GM12878 (cell line): ENCODE measurements around the gene PGAP6. TPM values are rescaled to one million over a fixed set of nuclear protein-coding genes. Genes with fewer than 3 reads are reported as not detected.

Experiments
- ATAC-seq: fragments of 200-7000 bp; cut with Tn5 transposase; 3 replicates; pipeline ENCODE4 v1.9.1; 2020; ENCODE audit warnings: mild to moderate bottlenecking, moderate library complexity
- BruUV-seq: library from RNA; stranded (reverse); fragments of 400-500 nt; replicated peaks from 2 replicates; lab custom pipeline; 2021; lab: Mats Ljungman, UMichigan
- CTCF ChIA-PET: fragments of 300-600 bp; sonication (Branson Sonifier 250); formaldehyde crosslinking; extraction: SDS; loops from one replicate; lab custom pipeline; 2021; ENCODE audit warnings: inconsistent platforms; lab: Yijun Ruan, JAX
- POLR2A ChIA-PET: fragments of 350-600 bp; formaldehyde crosslinking; extraction: SDS; loops from one replicate; lab custom pipeline; 2021; ENCODE audit warnings: inconsistent platforms; lab: Charles Lee
- RAD21 ChIA-PET: fragments of 300-600 bp; sonication (Branson Sonifier 250); formaldehyde crosslinking; loops from one replicate; lab custom pipeline; 2023; ENCODE audit warnings: antibody characterized with exemption; ENCODE audit not compliant: unreplicated experiment; lab: Charles Lee
- SMC1A ChIA-PET: fragments of 300-600 bp; sonication (Branson Sonifier 250); formaldehyde crosslinking; loops from one replicate; lab custom pipeline; 2023; ENCODE audit not compliant: unreplicated experiment, uncharacterized antibody; lab: Charles Lee
- DNase-seq: peaks from one replicate; pipeline ENCODE4 v3.0.0-alpha.2; 2011; ENCODE audit warnings: low read depth, low spot score
- FAIRE-seq: peaks from 3 replicates; lab custom pipeline; 2011; peaks lifted over from hg19 to GRCh38; lab: Jason Lieb, UNC
- H2AFZ ChIP-seq: 2 replicates; pipeline ENCODE4 v1.6.0; 2011; ENCODE audit warnings: low read depth, low read length, control low read depth; ENCODE audit not compliant: control insufficient read depth
- H3K27ac ChIP-seq: 2 replicates; pipeline ENCODE4 v1.5.1; 2011; ENCODE audit warnings: control low read depth; ENCODE audit not compliant: control insufficient read depth, insufficient read depth
- H3K27me3 ChIP-seq, 2 experiments: replicated peaks in 1 of 2; 2 replicates each; pipeline versions ENCODE4 v1.6.0 to v1.6.1; 2011; ENCODE audit warnings: low read length in 1 of 2; ENCODE audit not compliant: control insufficient read depth in 2 of 2, insufficient read depth in 2 of 2
- H3K36me3 ChIP-seq, 2 experiments: 2 replicates each; pipeline ENCODE4 v1.5.1; 2011; ENCODE audit warnings: low read length in 1 of 2; ENCODE audit not compliant: control insufficient read depth in 2 of 2, insufficient read depth in 2 of 2
- H3K4me1 ChIP-seq: 2 replicates; pipeline ENCODE4 v1.6.1; 2011; ENCODE audit warnings: mild to moderate bottlenecking, low read length, moderate library complexity, mixed read lengths; ENCODE audit not compliant: control insufficient read depth, insufficient read depth
- H3K4me2 ChIP-seq: 2 replicates; pipeline ENCODE4 v1.6.0; 2011; ENCODE audit warnings: control low read depth; ENCODE audit not compliant: control insufficient read depth, insufficient read depth
- H3K4me3 ChIP-seq: fragments of 200-600 bp; sonication (generic); 2 replicates; pipeline ENCODE4 v1.5.1; 2016
- H3K79me2 ChIP-seq: 2 replicates; pipeline ENCODE4 v1.6.0; 2011; ENCODE audit warnings: low read length; ENCODE audit not compliant: control insufficient read depth, insufficient read depth
- H3K9ac ChIP-seq: 2 replicates; pipeline ENCODE4 v1.8.0; 2011; ENCODE audit warnings: low read length, control low read depth, mixed read lengths; ENCODE audit not compliant: control insufficient read depth, insufficient read depth
- H3K9me3 ChIP-seq: replicated peaks from 3 replicates; pipeline ENCODE4 v1.5.1; 2011; ENCODE audit warnings: mild to moderate bottlenecking, low read length; ENCODE audit not compliant: control insufficient read depth, insufficient read depth
- H4K20me1 ChIP-seq: 2 replicates; pipeline ENCODE4 v1.6.0; 2011; ENCODE audit not compliant: control insufficient read depth, insufficient read depth
- FOXK2 ChIP-seq: fragments of 450-650 bp; IDR thresholded peaks from 2 replicates; pipeline ENCODE4 v1.6.1; 2017; ENCODE audit warnings: mild to moderate bottlenecking, moderate library complexity
- PRDM15 ChIP-seq: fragments of 450-650 bp; formaldehyde crosslinking; IDR thresholded peaks from 2 replicates; pipeline ENCODE4 v1.4.0; 2020; ENCODE audit warnings: mild to moderate bottlenecking, moderate library complexity
- RAD21 ChIP-seq: IDR thresholded peaks from 2 replicates; pipeline ENCODE4 v1.6.1; 2011; ENCODE audit warnings: mild to moderate bottlenecking, low read depth, low read length, moderate library complexity; ENCODE audit not compliant: insufficient read depth
- RBBP5 ChIP-seq: fragments of 200-600 bp; sonication (generic); conservative IDR thresholded peaks from 2 replicates; pipeline ENCODE4 v1.6.1; 2016
- ZSCAN29 ChIP-seq: fragments of 450-650 bp; IDR thresholded peaks from 2 replicates; pipeline ENCODE4 v1.6.1; 2017; ENCODE audit warnings: mild to moderate bottlenecking, moderate library complexity
- WGBS: methylation state at CpG from one replicate; pipeline ENCODE4 v1.1.6; 2016; ENCODE audit warnings: low lambda C conversion rate; ENCODE audit not compliant: insufficient replicate concordance, insufficient coverage; ENCODE audit errors: missing lambda C conversion rate; 5-methylcytosine and 5-hydroxymethylcytosine counted together
- in situ Hi-C: fragments of 300-500 bp; cut with MboI; formaldehyde crosslinking; loops from 9 replicates; pipeline ENCODE4 v1.14.3; 2018; ENCODE audit warnings: mixed read lengths
- intact Hi-C: fragments of 100-400 bp; cut with micrococcal nuclease; formaldehyde crosslinking; loops from one replicate; pipeline ENCODE4 v1.14.2; 2022; ENCODE audit not compliant: unreplicated experiment
- polyA plus RNA-seq, 11 experiments: library from polyadenylated mRNA; depleted of rRNA in 4 of 11; unstranded in 6 of 11; stranded (reverse) in 5 of 11; fragments of >200 nt; fragmentation: Nextera tagmentation in 4 of 11; fragmentation: Illumina TruSeq in 1 of 11; extraction: Ambion mirVana in 4 of 11; extraction: Trizol in 1 of 11; gene quantifications; 1 replicate in 1 of 11; 2 replicates in 10 of 11; pipeline versions ENCODE4 v1.2.1 to v1.2.3, GENCODE V29; 2011 to 2016; ENCODE audit warnings: inconsistent platforms in 2 of 11, missing spikeins in 2 of 11, low read depth in 1 of 11
- total RNA-seq, 4 experiments: library from RNA; depleted of rRNA in 3 of 4; stranded (reverse); fragments of >200 nt in 3 of 4; fragmentation: Illumina TruSeq in 1 of 4; extraction: Trizol in 1 of 4; gene quantifications; 2 replicates each; pipeline versions ENCODE4 v1.2.1 to v1.2.3, GENCODE V29; 2013 to 2021
- TF ChIP-seq, protein P1 (sequence below): fragments of 450-650 bp; IDR thresholded peaks from 2 replicates; pipeline ENCODE4 v1.6.1; 2017; ENCODE audit warnings: mild to moderate bottlenecking
- TF ChIP-seq, protein P2 (sequence below): IDR thresholded peaks from 2 replicates; pipeline ENCODE4 v1.6.1; 2012; ENCODE audit warnings: low read depth, low read length, improper control_type of control experiment
- TF ChIP-seq, protein P3 (sequence below): IDR thresholded peaks from 2 replicates; pipeline ENCODE4 v1.6.1; 2011; ENCODE audit warnings: borderline replicate concordance, low read depth, mild to moderate bottlenecking, moderate library complexity, low read length; ENCODE audit not compliant: insufficient read depth, poor library complexity, severe bottlenecking
- TF ChIP-seq, protein P4 (sequence below): IDR thresholded peaks from 2 replicates; pipeline ENCODE4 v1.6.1; 2011; ENCODE audit warnings: borderline replicate concordance, low read depth, mild to moderate bottlenecking, moderate library complexity, mixed read lengths, low read length; ENCODE audit not compliant: insufficient read depth; ENCODE audit errors: extremely low read length

The PGAP6 gene
- total and polyA plus RNA-seq, 10 of the 15 experiments (the other 5 are each of a cell fraction or from before 2014, with no cell fraction given): 0.76 to 48.8 (median 18.4) TPM

DNA sequence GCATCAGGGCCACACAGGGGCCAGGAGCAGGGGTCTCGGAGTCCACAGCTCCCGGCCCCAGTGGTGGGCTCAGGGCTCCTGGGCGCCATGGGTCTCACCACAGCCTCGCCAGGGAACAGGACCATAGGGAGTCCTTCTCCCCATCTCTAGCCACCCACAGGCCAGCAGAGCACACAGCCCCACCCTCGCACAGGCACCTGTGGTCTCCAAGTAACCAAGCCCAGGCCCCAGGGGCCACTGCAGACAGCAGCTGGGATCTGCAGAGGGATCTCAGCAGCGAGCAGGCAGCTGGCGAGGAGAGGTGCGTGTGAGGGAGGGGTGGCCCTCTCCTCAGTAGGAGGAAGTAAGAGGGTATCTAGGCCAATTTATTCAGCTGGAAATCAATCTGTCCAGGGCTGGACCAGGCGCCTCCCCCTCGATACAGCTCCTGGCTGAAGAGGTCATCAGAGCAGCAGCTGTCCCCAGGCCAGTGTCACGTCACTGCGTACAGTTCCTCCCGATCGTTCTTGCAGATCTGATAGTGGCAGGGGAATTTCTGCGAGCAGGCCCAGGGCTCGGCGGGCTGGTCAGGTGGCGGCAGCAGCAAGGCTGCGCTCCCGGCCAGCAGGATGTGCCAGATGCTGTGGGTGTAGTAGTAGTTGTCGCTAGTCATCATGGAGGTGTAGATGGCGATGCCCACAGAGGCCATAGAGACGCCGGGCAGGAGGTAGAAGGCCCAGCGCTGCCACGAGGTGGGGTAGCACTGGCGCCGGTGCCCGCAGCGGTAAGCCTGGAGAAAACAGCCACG is 10.1 kb downstream of the PGAP6 start:
- DNase-seq (no peak), FAIRE-seq (no peak), ATAC-seq (no peak)
- in situ Hi-C loops: no loop called here
- Histone ChIP-seq H3K27ac (no peak overlapping the region), H3K27me3 (no peaks in the 10 kb centered on the region), H3K4me3 (no peak overlapping the region), H3K9me3 (no peaks in the 10 kb centered on the region), H4K20me1 (no peaks in the 10 kb centered on the region), H3K36me3 (peaks cover 5 to 21% of the 10 kb centered on the region in 2 experiments; a peak in 3 of 4 replicates), H2AFZ (no peak overlapping the region), H3K9ac (no peak overlapping the region), H3K79me2 (peaks cover 4% of the 10 kb centered on the region), H3K4me2 (no peak overlapping the region), H3K4me1 (peaks cover 4% of the 10 kb centered on the region; the same call in 1 of the 2 replicates)
- POLR2A ChIA-PET: interaction anchor here (0.5 to 3.0 kb wide), 4 partner anchors 10 to 154 kb away, joined by 4 to 22 read pairs (median 7); partner anchors contain the start of genes AXIN1 and PGAP6
- RAD21 ChIA-PET: no interaction called here
- intact Hi-C loops: no loop called here
- WGBS: 91% methylated on average over 31 of the region's 31 CpGs
- BruUV-seq: no TSS peak
- CTCF ChIA-PET: no interaction called here
- SMC1A ChIA-PET: interaction anchor here (0.6 to 1.4 kb wide), 2 partner anchors 8 to 27 kb away, joined by 3 to 6 read pairs; no protein-coding TSS in a partner anchor
- TF ChIP-seq, protein P1, sequence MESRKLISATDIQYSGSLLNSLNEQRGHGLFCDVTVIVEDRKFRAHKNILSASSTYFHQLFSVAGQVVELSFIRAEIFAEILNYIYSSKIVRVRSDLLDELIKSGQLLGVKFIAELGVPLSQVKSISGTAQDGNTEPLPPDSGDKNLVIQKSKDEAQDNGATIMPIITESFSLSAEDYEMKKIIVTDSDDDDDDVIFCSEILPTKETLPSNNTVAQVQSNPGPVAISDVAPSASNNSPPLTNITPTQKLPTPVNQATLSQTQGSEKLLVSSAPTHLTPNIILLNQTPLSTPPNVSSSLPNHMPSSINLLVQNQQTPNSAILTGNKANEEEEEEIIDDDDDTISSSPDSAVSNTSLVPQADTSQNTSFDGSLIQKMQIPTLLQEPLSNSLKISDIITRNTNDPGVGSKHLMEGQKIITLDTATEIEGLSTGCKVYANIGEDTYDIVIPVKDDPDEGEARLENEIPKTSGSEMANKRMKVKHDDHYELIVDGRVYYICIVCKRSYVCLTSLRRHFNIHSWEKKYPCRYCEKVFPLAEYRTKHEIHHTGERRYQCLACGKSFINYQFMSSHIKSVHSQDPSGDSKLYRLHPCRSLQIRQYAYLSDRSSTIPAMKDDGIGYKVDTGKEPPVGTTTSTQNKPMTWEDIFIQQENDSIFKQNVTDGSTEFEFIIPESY: no peak
- TF ChIP-seq, protein P2, sequence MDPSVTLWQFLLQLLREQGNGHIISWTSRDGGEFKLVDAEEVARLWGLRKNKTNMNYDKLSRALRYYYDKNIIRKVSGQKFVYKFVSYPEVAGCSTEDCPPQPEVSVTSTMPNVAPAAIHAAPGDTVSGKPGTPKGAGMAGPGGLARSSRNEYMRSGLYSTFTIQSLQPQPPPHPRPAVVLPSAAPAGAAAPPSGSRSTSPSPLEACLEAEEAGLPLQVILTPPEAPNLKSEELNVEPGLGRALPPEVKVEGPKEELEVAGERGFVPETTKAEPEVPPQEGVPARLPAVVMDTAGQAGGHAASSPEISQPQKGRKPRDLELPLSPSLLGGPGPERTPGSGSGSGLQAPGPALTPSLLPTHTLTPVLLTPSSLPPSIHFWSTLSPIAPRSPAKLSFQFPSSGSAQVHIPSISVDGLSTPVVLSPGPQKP: no peak
- TF ChIP-seq PRDM15 (CRISPR knock-in tag) (no peak), RAD21 (no peak), RBBP5 (no peak), ZSCAN29 (no peak), FOXK2 (no peak)
- TF ChIP-seq, protein P3, sequence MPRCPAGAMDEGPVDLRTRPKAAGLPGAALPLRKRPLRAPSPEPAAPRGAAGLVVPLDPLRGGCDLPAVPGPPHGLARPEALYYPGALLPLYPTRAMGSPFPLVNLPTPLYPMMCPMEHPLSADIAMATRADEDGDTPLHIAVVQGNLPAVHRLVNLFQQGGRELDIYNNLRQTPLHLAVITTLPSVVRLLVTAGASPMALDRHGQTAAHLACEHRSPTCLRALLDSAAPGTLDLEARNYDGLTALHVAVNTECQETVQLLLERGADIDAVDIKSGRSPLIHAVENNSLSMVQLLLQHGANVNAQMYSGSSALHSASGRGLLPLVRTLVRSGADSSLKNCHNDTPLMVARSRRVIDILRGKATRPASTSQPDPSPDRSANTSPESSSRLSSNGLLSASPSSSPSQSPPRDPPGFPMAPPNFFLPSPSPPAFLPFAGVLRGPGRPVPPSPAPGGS: no peak
- TF ChIP-seq, protein P4, sequence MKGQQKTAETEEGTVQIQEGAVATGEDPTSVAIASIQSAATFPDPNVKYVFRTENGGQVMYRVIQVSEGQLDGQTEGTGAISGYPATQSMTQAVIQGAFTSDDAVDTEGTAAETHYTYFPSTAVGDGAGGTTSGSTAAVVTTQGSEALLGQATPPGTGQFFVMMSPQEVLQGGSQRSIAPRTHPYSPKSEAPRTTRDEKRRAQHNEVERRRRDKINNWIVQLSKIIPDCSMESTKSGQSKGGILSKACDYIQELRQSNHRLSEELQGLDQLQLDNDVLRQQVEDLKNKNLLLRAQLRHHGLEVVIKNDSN: no peak
